GM23248 (cell line): ENCODE results near the gene TRPV2. TPM values are rescaled to one million over a fixed set of nuclear protein-coding genes. Genes with fewer than 3 reads are reported as not detected.

Experiments used
- DNase-seq: peaks from one replicate; pipeline ENCODE4 v3.0.0-alpha.2; 2015
- H2AFZ ChIP-seq: fragments of 200-600 bp; sonication (generic); 2 replicates; pipeline ENCODE4 v1.6.1; 2016; ENCODE audit warnings: antibody characterized with exemption
- H3F3A ChIP-seq: fragments of 200-600 bp; sonication (generic); 2 replicates; pipeline ENCODE4 v1.6.1; 2016; ENCODE audit warnings: mild to moderate bottlenecking, antibody characterized with exemption, mixed run types; ENCODE audit not compliant: insufficient read depth
- H3K27ac ChIP-seq: fragments of 200-600 bp; sonication (generic); 2 replicates; pipeline ENCODE4 v1.5.1; 2016; ENCODE audit warnings: mild to moderate bottlenecking
- H3K27me3 ChIP-seq: fragments of 200-600 bp; sonication (generic); replicated peaks from 2 replicates; pipeline ENCODE4 v1.6.1; 2016; ENCODE audit warnings: mild to moderate bottlenecking; ENCODE audit not compliant: insufficient read depth
- H3K36me3 ChIP-seq: fragments of 200-600 bp; sonication (generic); 2 replicates; pipeline ENCODE4 v1.6.1; 2016; ENCODE audit warnings: low read depth, mild to moderate bottlenecking
- H3K4me1 ChIP-seq: fragments of 200-600 bp; sonication (generic); 2 replicates; pipeline ENCODE4 v1.6.1; 2016; ENCODE audit warnings: mild to moderate bottlenecking; ENCODE audit not compliant: insufficient read depth
- H3K4me2 ChIP-seq: fragments of 200-600 bp; sonication (generic); one replicate; pipeline ENCODE4 v1.6.1; 2016; ENCODE audit warnings: mild to moderate bottlenecking; ENCODE audit not compliant: unreplicated experiment
- H3K4me3 ChIP-seq: fragments of 200-600 bp; sonication (generic); 2 replicates; pipeline ENCODE4 v1.5.1; 2016; ENCODE audit warnings: mild to moderate bottlenecking
- H3K79me2 ChIP-seq: fragments of 200-600 bp; sonication (generic); 2 replicates; pipeline ENCODE4 v1.6.1; 2016; ENCODE audit warnings: mild to moderate bottlenecking; ENCODE audit not compliant: insufficient read depth
- H3K9ac ChIP-seq: fragments of 200-600 bp; sonication (generic); 2 replicates; pipeline ENCODE4 v1.6.1; 2016; ENCODE audit warnings: mild to moderate bottlenecking
- H3K9me2 ChIP-seq: fragments of 200-600 bp; sonication (generic); 2 replicates; pipeline ENCODE4 v1.6.1; 2016; ENCODE audit warnings: mixed run types, mild to moderate bottlenecking, moderate library complexity; ENCODE audit not compliant: insufficient read depth
- H3K9me3 ChIP-seq: fragments of 200-600 bp; sonication (generic); one replicate; pipeline ENCODE4 v1.6.1; 2017; ENCODE audit warnings: low read depth
- H4K20me1 ChIP-seq: fragments of 200-600 bp; sonication (generic); 2 replicates; pipeline ENCODE4 v1.6.0; 2016; ENCODE audit not compliant: insufficient read depth
- EZH2 ChIP-seq: fragments of 200-600 bp; sonication (generic); IDR thresholded peaks from 2 replicates; pipeline ENCODE4 v1.6.1; 2018; ENCODE audit warnings: antibody characterized with exemption, mild to moderate bottlenecking; ENCODE audit not compliant: insufficient read depth, poor library complexity, severe bottlenecking
- EZH2phosphoT487 ChIP-seq: fragments of 200-600 bp; sonication (generic); IDR thresholded peaks from 2 replicates; pipeline ENCODE4 v1.6.1; 2018; ENCODE audit warnings: antibody characterized with exemption, moderate library complexity, mild to moderate bottlenecking, low read depth; ENCODE audit not compliant: insufficient read depth
- WGBS, 2 experiments: methylation state at CpG; one replicate each; pipeline ENCODE4 v1.1.6; 2015 to 2017; ENCODE audit warnings: low lambda C conversion rate in 2 of 2, low coverage in 1 of 2; ENCODE audit errors: missing lambda C conversion rate in 2 of 2; 5-methylcytosine and 5-hydroxymethylcytosine counted together
- in situ Hi-C: fragments of 300-500 bp; cut with MboI; formaldehyde crosslinking; loops from 2 replicates; pipeline ENCODE4 v1.15.0; 2020
- polyA plus RNA-seq: library from polyadenylated mRNA; unstranded; fragments of >200 nt; fragmentation: Nextera tagmentation; extraction: Ambion mirVana; gene quantifications from 2 replicates; pipeline ENCODE4 v1.2.1, GENCODE V29; 2016
- total RNA-seq: library from RNA; depleted of rRNA; stranded (reverse); fragments of >200 nt; shearing (Covaris generic); gene quantifications from 2 replicates; pipeline ENCODE4 v1.2.3, GENCODE V29; 2014

TRPV2 gene
- total and polyA plus RNA-seq, 2 experiments from 2014 or later: 19.6 to 23.9 TPM

- Histone ChIP-seq H2AFZ (no peak overlapping the region), H3K27ac (no peak overlapping the region), H4K20me1 (no peaks in the 10 kb centered on the region), H3K4me3 (no peak overlapping the region), H3K27me3 (no peaks in the 10 kb centered on the region), H3K4me1 (no peaks in the 10 kb centered on the region), H3K4me2 (no peak overlapping the region), H3K9me3 (no peaks in the 10 kb centered on the region), H3K9ac (no peak overlapping the region), H3K79me2 (no peaks in the 10 kb centered on the region), H3K9me2 (no peaks in the 10 kb centered on the region), H3F3A (no peaks in the 10 kb centered on the region), H3K36me3 (no peaks in the 10 kb centered on the region)
- in situ Hi-C loops: loop anchor here (5.0 kb wide), 1 partner anchor 60 kb away; no protein-coding TSS in a partner anchor
- TF ChIP-seq EZH2phosphoT487: no peak
- TF ChIP-seq EZH2: no peak
- no peak for DNase-seq
- 75 to 81% methylated on average over 9 of the region's 9 CpGs for WGBS, 2 experiments
These were observed 41.5 kb downstream of the TRPV2 start for GRCh38 chr17:16456742-16457316.

GRCh38 chr17:16459271-16459670, 43.9 kb downstream of the TRPV2 start:
- DNase-seq: no peak
- Histone ChIP-seq H2AFZ (no peak overlapping the region), H3K9me2 (no peaks in the 10 kb centered on the region), H3F3A (no peaks in the 10 kb centered on the region), H3K27ac (no peak overlapping the region), H4K20me1 (no peaks in the 10 kb centered on the region), H3K9me3 (no peaks in the 10 kb centered on the region), H3K4me2 (no peak overlapping the region), H3K36me3 (no peaks in the 10 kb centered on the region), H3K4me3 (no peak overlapping the region), H3K4me1 (peaks cover 6% of the 10 kb centered on the region; the same call in 1 of the 2 replicates), H3K27me3 (no peaks in the 10 kb centered on the region), H3K9ac (no peak overlapping the region), H3K79me2 (no peaks in the 10 kb centered on the region)
- in situ Hi-C loops: loop anchor here (5.0 kb wide), 1 partner anchor 58 kb away; no protein-coding TSS in a partner anchor
- WGBS, 2 experiments: 82 to 84% methylated on average over 11 of the region's 11 CpGs
- no peak for TF ChIP-seq EZH2
- no peak for TF ChIP-seq EZH2phosphoT487

GRCh38 chr17:16459855-16460550, 44.6 kb downstream of the TRPV2 start:
- H2AFZ ChIP-seq: no peak overlapping the region
- no peaks in the 10 kb centered on the region for H3K9me3 ChIP-seq
- WGBS, 2 experiments: 70% methylated on average over 5 of the region's 5 CpGs
- H3K27ac ChIP-seq: no peak overlapping the region
- no peaks in the 10 kb centered on the region for H3F3A ChIP-seq
- no peak overlapping the region for H3K9ac ChIP-seq
- H3K4me1 ChIP-seq: peaks cover 6% of the 10 kb centered on the region; the same call in 1 of the 2 replicates
- H3K9me2 ChIP-seq: no peaks in the 10 kb centered on the region
- H3K4me3 ChIP-seq: no peak overlapping the region
- in situ Hi-C loops: loop anchor here (5.0 kb wide), 1 partner anchor 57 kb away; no protein-coding TSS in a partner anchor
- no peak overlapping the region for H3K4me2 ChIP-seq
- H3K79me2 ChIP-seq: no peaks in the 10 kb centered on the region
- H4K20me1 ChIP-seq: no peaks in the 10 kb centered on the region
- no peak for DNase-seq
- no peaks in the 10 kb centered on the region for H3K27me3 ChIP-seq
- TF ChIP-seq EZH2 (no peak), EZH2phosphoT487 (no peak)
- H3K36me3 ChIP-seq: no peaks in the 10 kb centered on the region

- H3K27ac ChIP-seq: no peak overlapping the region
- H3K9me3 ChIP-seq: no peaks in the 10 kb centered on the region
- H3K9me2 ChIP-seq: no peaks in the 10 kb centered on the region
- TF ChIP-seq EZH2 (no peak), EZH2phosphoT487 (no peak)
- H3K4me2 ChIP-seq: no peak overlapping the region
- no peak overlapping the region for H2AFZ ChIP-seq
- no peaks in the 10 kb centered on the region for H3K27me3 ChIP-seq
- H3K4me3 ChIP-seq: no peak overlapping the region
- no peaks in the 10 kb centered on the region for H4K20me1 ChIP-seq
- no peak for DNase-seq
- no peak overlapping the region for H3K9ac ChIP-seq
- no peaks in the 10 kb centered on the region for H3K79me2 ChIP-seq
- peaks cover 12% of the 10 kb centered on the region; the same call in 1 of the 2 replicates for H3K4me1 ChIP-seq
- 85 to 86% methylated on average over 17 of the region's 17 CpGs for WGBS, 2 experiments
- no peaks in the 10 kb centered on the region for H3F3A ChIP-seq
- in situ Hi-C loops: no loop called here
- no peaks in the 10 kb centered on the region for H3K36me3 ChIP-seq
These were observed 45.6 kb downstream of the TRPV2 start for GRCh38 chr17:16460796-16461605.
